Natural killer cell (primary cell): Measurements from ENCODE around the gene PLPP7. TPM values are rescaled to one million over a fixed set of nuclear protein-coding genes. Genes with fewer than 3 reads are reported as not detected.

Experiments used
- ATAC-seq, 3 donors: fragments of 150-1000 bp in 2 of 3; fragments of 200-7000 bp in 1 of 3; cut with Tn5 transposase; 1 replicate in 1 of 3; 2 replicates in 2 of 3; pipeline ENCODE4 v1.10.0; 2021; ENCODE audit warnings: mild to moderate bottlenecking in 2 of 3, moderate library complexity in 2 of 3
- DNase-seq, 2 donors: peaks; one replicate each; pipeline versions ENCODE4 v3.0.0 to v3.0.0-alpha.2; 2013 to 2021; ENCODE audit warnings: mixed read lengths in 1 of 2
- H3K27ac ChIP-seq: one replicate; pipeline ENCODE4 v1.5.1; 2013; ENCODE audit warnings: mild to moderate bottlenecking, low read length
- H3K27me3 ChIP-seq: one replicate; pipeline ENCODE4 v1.6.1; 2013; ENCODE audit warnings: low read length; ENCODE audit not compliant: control insufficient read depth, insufficient read depth
- H3K36me3 ChIP-seq: one replicate; pipeline ENCODE4 v1.6.1; 2013; ENCODE audit warnings: low read length; ENCODE audit not compliant: control insufficient read depth, insufficient read depth
- H3K4me1 ChIP-seq: one replicate; pipeline ENCODE4 v1.6.1; 2013; ENCODE audit warnings: low read length; ENCODE audit not compliant: control insufficient read depth, insufficient read depth
- H3K4me3 ChIP-seq: one replicate; pipeline ENCODE4 v1.5.1; 2013; ENCODE audit warnings: low read length
- H3K9me3 ChIP-seq: one replicate; pipeline ENCODE4 v1.6.1; 2013; ENCODE audit warnings: low read length; ENCODE audit not compliant: control insufficient read depth, insufficient read depth
- H3K27ac Mint-ChIP-seq, 2 donors: one replicate each; pipeline ENCODE4 v1.8.0; 2022; ENCODE audit warnings: mild to moderate bottlenecking in 2 of 2, mixed read lengths in 2 of 2, moderate library complexity in 1 of 2
- H3K27me3 Mint-ChIP-seq, 2 donors: one replicate each; pipeline ENCODE4 v1.8.0; 2022; ENCODE audit warnings: low read depth in 2 of 2, mixed read lengths in 2 of 2
- H3K36me3 Mint-ChIP-seq: one replicate; pipeline ENCODE4 v1.8.0; 2022; ENCODE audit warnings: mixed read lengths
- H3K4me1 Mint-ChIP-seq, 2 donors: one replicate each; pipeline ENCODE4 v1.8.0; 2022; ENCODE audit warnings: mixed read lengths in 2 of 2
- H3K4me3 Mint-ChIP-seq: one replicate; pipeline ENCODE4 v1.8.0; 2022; ENCODE audit warnings: mild to moderate bottlenecking, moderate library complexity, mixed read lengths
- H3K9me3 Mint-ChIP-seq, 2 donors: one replicate each; pipeline ENCODE4 v1.8.0; 2022; ENCODE audit warnings: mixed read lengths in 2 of 2
- CTCF ChIP-seq: fragments of 200-600 bp; IDR thresholded peaks from one replicate; pipeline ENCODE4 v1.8.0; 2022; ENCODE audit warnings: antibody characterized with exemption
- WGBS: methylation state at CpG from one replicate; pipeline ENCODE4 v1.1.7; 2013; ENCODE audit warnings: missing lambda C conversion rate; ENCODE audit not compliant: insufficient coverage; 5-methylcytosine and 5-hydroxymethylcytosine counted together
- intact Hi-C: fragments of 100-400 bp; cut with micrococcal nuclease; formaldehyde crosslinking; loops from one replicate; pipeline ENCODE4 v1.14.2; 2022
- total RNA-seq, 4 donors: library from RNA; stranded (reverse); fragments of 120-200 nt in 1 of 4; gene quantifications; one replicate each; pipeline versions ENCODE4 v1.2.3 to v1.2.4, GENCODE V29; 2013 to 2022

The PLPP7 gene
- total RNA-seq, 3 donors from 2014 or later (not counting 1 experiment from before 2014, with no cell fraction given), result 0.28 to 0.59 (median 0.34) TPM

GRCh38 chr9:131302244-131303075 is 12.9 kb downstream of the PLPP7 start:
- H3K9me3 Mint-ChIP-seq, result no peaks in the 10 kb centered on the region
- H3K27ac ChIP-seq, result no peak overlapping the region
- H3K4me1 Mint-ChIP-seq, result no peaks in the 10 kb centered on the region
- H3K4me1 ChIP-seq, result no peaks in the 10 kb centered on the region
- H3K27ac Mint-ChIP-seq, result no peak overlapping the region
- H3K27me3 ChIP-seq, result no peaks in the 10 kb centered on the region
- intact Hi-C loops, result no loop called here
- H3K9me3 ChIP-seq, result no peaks in the 10 kb centered on the region
- H3K36me3 Mint-ChIP-seq, result no peaks in the 10 kb centered on the region
- ATAC-seq (no peak), DNase-seq (no peak)
- H3K4me3 Mint-ChIP-seq, result no peak overlapping the region
- H3K27me3 Mint-ChIP-seq, result no peaks in the 10 kb centered on the region
- WGBS, result 79% methylated on average over 15 of the region's 16 CpGs
- H3K4me3 ChIP-seq, result no peak overlapping the region
- H3K36me3 ChIP-seq, result no peaks in the 10 kb centered on the region
- no peak for TF ChIP-seq CTCF

- H3K36me3 ChIP-seq, result no peaks in the 10 kb centered on the region
- H3K27ac ChIP-seq, result no peak overlapping the region
- ATAC-seq (no peak), DNase-seq (no peak)
- H3K36me3 Mint-ChIP-seq, result no peaks in the 10 kb centered on the region
- H3K9me3 ChIP-seq, result no peaks in the 10 kb centered on the region
- H3K4me3 ChIP-seq, result no peak overlapping the region
- no peak overlapping the region for H3K27ac Mint-ChIP-seq
- intact Hi-C loops, result no loop called here
- no peak for TF ChIP-seq CTCF
- no peaks in the 10 kb centered on the region for H3K27me3 Mint-ChIP-seq
- H3K4me1 Mint-ChIP-seq, result no peaks in the 10 kb centered on the region
- H3K4me3 Mint-ChIP-seq, result no peak overlapping the region
- H3K27me3 ChIP-seq, result no peaks in the 10 kb centered on the region
- no peaks in the 10 kb centered on the region for H3K4me1 ChIP-seq
- no peaks in the 10 kb centered on the region for H3K9me3 Mint-ChIP-seq
- 82% methylated on average over 11 of the region's 11 CpGs for WGBS
These were observed 14.1 kb downstream of the PLPP7 start for GRCh38 chr9:131303381-131304321.

- no peaks in the 10 kb centered on the region for H3K4me1 ChIP-seq
- TF ChIP-seq CTCF, result no peak
- Mint-ChIP-seq H3K9me3 (no peaks in the 10 kb centered on the region), H3K36me3 (no peaks in the 10 kb centered on the region), H3K4me1 (no peaks in the 10 kb centered on the region), H3K27me3 (no peaks in the 10 kb centered on the region), H3K4me3 (no peak overlapping the region), H3K27ac (no peak overlapping the region)
- 81% methylated on average over 19 of the region's 19 CpGs for WGBS
- intact Hi-C loops, result no loop called here
- H3K27me3 ChIP-seq, result no peaks in the 10 kb centered on the region
- no peak for DNase-seq
- ATAC-seq, result no peak
- H3K36me3 ChIP-seq, result no peaks in the 10 kb centered on the region
- no peak overlapping the region for H3K27ac ChIP-seq
- H3K9me3 ChIP-seq, result no peaks in the 10 kb centered on the region
- H3K4me3 ChIP-seq, result no peak overlapping the region
These were observed 15.3 kb downstream of the PLPP7 start for GRCh38 chr9:131304676-131305355.
